BLaER1 treated with 17β-estradiol and CSF1 and Interleukin-3, amounts not matched to agents 10 nM and 100 nM (cell line): ENCODE results near the gene LRRC37A.
"Not testable (repeated sequence)": the region's sequence is repeated elsewhere in the genome, so short reads cannot be mapped to it uniquely, and the experiment has no call there.

ENCODE experiments used
- H3K27ac ChIP-seq, 11 experiments: shearing (Covaris generic); formaldehyde crosslinking; 2 replicates each; pipeline ENCODE4 v1.8.1; 2022
- H3K27me3 ChIP-seq, 11 experiments: shearing (Covaris generic); formaldehyde crosslinking; 2 replicates each; pipeline ENCODE4 v1.8.1; 2022
- H3K36me3 ChIP-seq, 11 experiments: shearing (Covaris generic); formaldehyde crosslinking; 2 replicates each; pipeline ENCODE4 v1.8.1; 2022
- H3K4me1 ChIP-seq, 10 experiments: shearing (Covaris generic); formaldehyde crosslinking; 2 replicates each; pipeline ENCODE4 v1.8.1; 2022
- H3K4me2 ChIP-seq, 11 experiments: shearing (Covaris generic); formaldehyde crosslinking; 2 replicates each; pipeline ENCODE4 v1.8.1; 2022
- H3K4me3 ChIP-seq, 10 experiments: shearing (Covaris generic); formaldehyde crosslinking; 2 replicates each; pipeline ENCODE4 v1.8.1; 2022
- H3K9ac ChIP-seq, 11 experiments: shearing (Covaris generic); formaldehyde crosslinking; 2 replicates each; pipeline ENCODE4 v1.8.1; 2022
- H3K9me3 ChIP-seq, 11 experiments: shearing (Covaris generic); formaldehyde crosslinking; replicated peaks in 1 of 11; 2 replicates each; pipeline ENCODE4 v1.8.1; 2022
- H4K20me1 ChIP-seq, 11 experiments: shearing (Covaris generic); formaldehyde crosslinking; 2 replicates each; pipeline ENCODE4 v1.8.1; 2022
- Cebpa-rat ChIP-seq, 11 experiments: shearing (Covaris generic); IDR thresholded peaks; 2 replicates each; pipeline ENCODE4 v1.8.1; 2022

The LRRC37A gene

GRCh38 chr17:46294831-46295230, at the start of gene LRRC37A:
TSS of gene LRRC37A (plus strand) at chr17:46295131. CDS start at chr17:46295134, 3 bp downstream.
- not testable (repeated sequence) for H3K9ac ChIP-seq

GRCh38 chr17:46249153-46249552, 45.8 kb upstream of the LRRC37A start:
- H3K4me1 ChIP-seq, H3K27ac ChIP-seq, H3K36me3 ChIP-seq, H4K20me1 ChIP-seq, H3K4me3 ChIP-seq, H3K4me2 ChIP-seq, H3K9me3 ChIP-seq, H3K9ac ChIP-seq, H3K27me3 ChIP-seq: not testable (repeated sequence)

More at GRCh38 chr17:46294831-46295230, at the start of gene LRRC37A:
- H4K20me1 ChIP-seq, H3K9me3 ChIP-seq, H3K36me3 ChIP-seq, H3K27me3 ChIP-seq, H3K4me3 ChIP-seq, H3K27ac ChIP-seq, H3K4me2 ChIP-seq: not testable (repeated sequence)
- peaks cover 13 to 19% (median 17%) of the 10 kb centered on the region in 10 experiments for H3K4me1 ChIP-seq

DNA sequence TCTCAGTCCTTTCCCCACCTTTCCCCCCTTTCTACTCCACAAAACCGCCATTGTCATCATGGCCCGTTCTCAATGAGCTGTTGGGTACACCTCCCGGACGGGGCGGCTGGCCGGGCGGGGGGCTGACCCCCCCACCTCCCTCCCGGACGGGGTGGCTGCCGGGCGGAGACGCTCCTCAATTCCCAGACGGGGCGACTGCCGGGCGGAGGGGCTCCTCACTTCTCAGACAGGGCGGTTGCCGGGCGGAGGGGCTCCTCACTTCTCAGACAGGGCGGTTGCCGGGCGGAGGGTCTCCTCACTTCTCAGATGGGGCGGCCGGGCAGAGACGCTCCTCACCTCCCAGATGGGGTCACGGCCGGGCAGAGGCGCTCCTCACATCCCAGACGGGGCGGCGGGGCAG, 42.1 kb upstream of the LRRC37A start:
- H3K4me2 ChIP-seq, H3K4me3 ChIP-seq, H3K9ac ChIP-seq, H3K27ac ChIP-seq, H4K20me1 ChIP-seq, H3K36me3 ChIP-seq, H3K9me3 ChIP-seq, H3K4me1 ChIP-seq, H3K27me3 ChIP-seq: not testable (repeated sequence)

DNA sequence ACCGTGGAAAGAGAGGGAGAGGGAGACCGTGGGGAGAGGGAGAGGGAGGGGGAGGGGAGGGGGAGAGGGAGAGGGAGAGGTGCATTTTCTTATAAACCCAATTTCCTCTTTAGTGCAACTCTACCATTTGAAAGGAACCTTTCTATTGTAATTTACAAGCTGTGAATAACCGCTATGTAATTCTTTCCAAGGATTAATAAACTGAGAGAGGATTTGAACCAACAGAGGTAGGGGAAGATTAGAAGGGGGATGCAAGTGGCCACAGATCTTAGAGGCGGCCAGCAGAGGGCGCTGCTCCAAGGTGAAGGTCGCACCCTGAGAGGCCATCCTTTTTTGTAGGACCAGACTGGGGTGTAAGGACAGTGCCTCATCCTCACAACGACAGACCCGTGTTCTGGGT, 41.2 kb upstream of the LRRC37A start:
- not testable (repeated sequence) for H3K9ac ChIP-seq, H3K9me3 ChIP-seq, H3K4me2 ChIP-seq

GRCh38 chr17:46254215-46254614, 40.7 kb upstream of the LRRC37A start:
- not testable (repeated sequence) for H3K27me3 ChIP-seq, H3K4me1 ChIP-seq, H3K27ac ChIP-seq, H3K4me2 ChIP-seq, H3K36me3 ChIP-seq, H3K9me3 ChIP-seq, H3K4me3 ChIP-seq, H4K20me1 ChIP-seq, H3K9ac ChIP-seq

More for the DNA sequence above, 41.2 kb upstream of the LRRC37A start:
- H3K4me1 ChIP-seq, H3K27me3 ChIP-seq, H3K27ac ChIP-seq, H3K36me3 ChIP-seq, H4K20me1 ChIP-seq, H3K4me3 ChIP-seq: not testable (repeated sequence)

GRCh38 chr17:46256369-46256768, 38.6 kb upstream of the LRRC37A start:
- not testable (repeated sequence) for H3K4me2 ChIP-seq, H3K27ac ChIP-seq, H3K4me1 ChIP-seq, H4K20me1 ChIP-seq, H3K9me3 ChIP-seq, H3K36me3 ChIP-seq, H3K4me3 ChIP-seq, H3K9ac ChIP-seq
- peaks cover 0 to 21% (median 15%) of the 10 kb centered on the region in 11 experiments; a peak in 14 of 22 replicates for H3K27me3 ChIP-seq

- not testable (repeated sequence) for H3K27ac ChIP-seq, H3K9ac ChIP-seq, H4K20me1 ChIP-seq, H3K36me3 ChIP-seq, H3K9me3 ChIP-seq
- H3K4me1 ChIP-seq: peaks cover 0 to 15% (median 0%) of the 10 kb centered on the region in 10 experiments; a peak in 7 of 20 replicates
- H3K27me3 ChIP-seq: peaks cover 0 to 21% (median 15%) of the 10 kb centered on the region in 11 experiments; a peak in 14 of 22 replicates
- peak overlapping the region in 8 of 10 experiments; percentile 13 to 57 (median 36); a peak in 9 of 20 replicates for H3K4me3 ChIP-seq
- peak overlapping the region; percentile 44 to 76 (median 55); a peak in 21 of 22 replicates for H3K4me2 ChIP-seq
Measured at GRCh38 chr17:46259845-46260661, 34.9 kb upstream of the LRRC37A start.

DNA sequence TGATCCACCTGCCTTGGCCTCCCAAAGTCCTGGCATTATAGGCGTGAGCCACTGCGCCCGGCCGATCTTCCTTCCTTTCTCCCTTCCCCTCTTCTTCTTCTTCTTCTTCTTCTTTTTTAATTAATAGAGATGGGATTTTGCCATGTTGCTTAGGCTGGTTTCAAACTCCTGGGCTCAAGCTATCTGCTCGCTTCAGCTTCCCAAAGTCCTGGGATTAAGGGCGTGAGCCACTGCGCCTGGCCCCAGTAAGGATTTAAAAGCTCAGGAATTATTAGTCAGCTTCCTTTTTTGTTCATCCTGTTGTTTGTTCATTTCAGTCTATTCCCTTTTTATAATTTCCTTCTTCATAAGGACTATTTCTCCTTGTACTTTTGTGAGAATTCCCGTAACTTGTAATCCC, 32.7 kb upstream of the LRRC37A start:
- no peak for TF ChIP-seq Cebpa-rat (IDR thresholded peaks at IDR 0.05)
- Histone ChIP-seq H3K4me3 (no peak overlapping the region), H3K4me1 (peaks cover 9 to 28% (median 11%) of the 10 kb centered on the region in 10 experiments; a peak in 18 of 20 replicates), H3K9me3 (no peaks in the 10 kb centered on the region), H4K20me1 (no peaks in the 10 kb centered on the region), H3K27me3 (peaks cover 0 to 21% (median 15%) of the 10 kb centered on the region in 11 experiments; a peak in 14 of 22 replicates), H3K36me3 (no peaks in the 10 kb centered on the region), H3K4me2 (peak overlapping the region in 2 of 11 experiments; percentile 0 to 41; a peak in 3 of 22 replicates), H3K27ac (no peak overlapping the region), H3K9ac (no peak overlapping the region)

- TF ChIP-seq Cebpa-rat (IDR thresholded peaks at IDR 0.05): no peak
- Histone ChIP-seq H3K9ac (no peak overlapping the region), H3K4me3 (no peak overlapping the region), H3K36me3 (no peaks in the 10 kb centered on the region), H3K4me2 (0 out of 22 replicates have a peak overlapping the region, but pooled peaks of 1 of the 11 experiments have one; percentile 90), H3K9me3 (no peaks in the 10 kb centered on the region), H4K20me1 (no peaks in the 10 kb centered on the region), H3K4me1 (peaks cover 9 to 36% (median 19%) of the 10 kb centered on the region in 10 experiments; a peak in 19 of 20 replicates), H3K27ac (no peak overlapping the region), H3K27me3 (peaks cover 0 to 19% (median 15%) of the 10 kb centered on the region in 11 experiments; a peak in 14 of 22 replicates)
Measured at GRCh38 chr17:46264456-46265198, 30.3 kb upstream of the LRRC37A start.

GRCh38 chr17:46266063-46266655, 28.8 kb upstream of the LRRC37A start:
- Histone ChIP-seq H3K27ac (peak overlapping the region; percentile 33 to 80 (median 75); a peak in 21 of 22 replicates), H3K4me1 (peaks cover 9 to 36% (median 19%) of the 10 kb centered on the region in 10 experiments; a peak in 19 of 20 replicates), H3K4me2 (peak overlapping the region; percentile 71 to 92 (median 84)), H3K9ac (peak overlapping the region; percentile 67 to 82 (median 81)), H3K4me3 (peak overlapping the region; percentile 66 to 80 (median 72))
- H3K9me3 ChIP-seq, H3K27me3 ChIP-seq, H4K20me1 ChIP-seq, H3K36me3 ChIP-seq: not testable (repeated sequence)
